ENCODE data around the gene GALM.
"Not testable (repeated sequence)": the region's sequence is repeated elsewhere in the genome, so short reads cannot be mapped to it uniquely, and the experiment has no call there.

Gene GALM

DNA sequence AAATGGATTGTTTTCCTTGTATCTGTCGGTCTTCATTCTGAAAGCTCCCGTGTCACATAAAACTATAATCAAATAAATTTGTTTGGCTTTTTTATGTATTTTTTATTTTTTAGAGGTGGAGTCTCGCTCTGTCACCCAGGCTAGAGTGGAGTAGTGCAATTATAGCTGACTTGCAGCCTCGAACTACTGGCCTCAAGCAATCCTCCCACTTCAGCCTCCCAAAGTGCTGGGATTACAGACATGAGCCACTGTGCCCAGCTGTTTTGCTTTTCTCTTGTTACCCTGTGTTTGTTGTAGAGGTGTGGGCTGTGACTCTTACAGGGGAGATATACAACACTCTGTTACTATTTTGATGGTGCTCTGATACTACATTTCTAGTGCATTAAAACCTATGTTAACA, 2.2 kb downstream of the GALM start:
- no peak for TF ChIP-seq CTCF (IDR thresholded peaks at IDR 0.05; ENCODE audit: borderline replicate concordance, insufficient read depth, low read depth, low read length)

GRCh38 chr2:38668779-38669479, 3.0 kb downstream of the GALM start:
- no peak for TF ChIP-seq CTCF (IDR thresholded peaks at IDR 0.05; ENCODE audit: borderline replicate concordance, insufficient read depth, low read depth, low read length)
- no peak overlapping the region for H3K4me3 ChIP-seq (ENCODE audit: low read depth, low read length)

More for the DNA sequence above, 2.2 kb downstream of the GALM start:
- no peak overlapping the region for H3K4me3 ChIP-seq (ENCODE audit: low read depth, low read length)

DNA sequence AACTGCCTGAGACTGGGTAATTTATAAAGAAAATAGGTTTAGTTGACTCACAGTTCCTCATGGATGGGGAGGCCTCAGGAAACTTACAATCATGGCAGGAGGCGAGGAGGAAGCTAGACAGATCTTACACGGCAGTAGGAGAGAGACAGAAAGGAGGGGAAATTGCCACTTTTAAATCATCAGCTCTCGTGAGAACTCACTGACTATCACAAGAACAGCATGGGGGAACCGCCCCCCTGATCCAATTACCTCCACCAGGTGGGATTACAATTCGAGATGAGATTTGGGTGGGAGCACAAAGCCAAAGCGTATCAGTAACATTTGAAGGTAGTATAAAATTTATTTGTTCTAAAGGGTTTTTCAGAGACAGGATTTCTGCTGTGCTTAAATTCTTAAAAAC, 5.4 kb downstream of the GALM start:
- no peak overlapping the region for H3K4me3 ChIP-seq (ENCODE audit: low read depth, low read length)
- no peak for TF ChIP-seq CTCF (IDR thresholded peaks at IDR 0.05; ENCODE audit: borderline replicate concordance, insufficient read depth, low read depth, low read length)

GRCh38 chr2:38671946-38672345, 6.0 kb downstream of the GALM start:
- no peak overlapping the region for H3K4me3 ChIP-seq (ENCODE audit: low read depth, low read length)
- TF ChIP-seq CTCF (IDR thresholded peaks at IDR 0.05; ENCODE audit: borderline replicate concordance, insufficient read depth, low read depth, low read length), result no peak

- no peak for TF ChIP-seq CTCF (IDR thresholded peaks at IDR 0.05; ENCODE audit: borderline replicate concordance, insufficient read depth, low read depth, low read length)
- no peak overlapping the region for H3K4me3 ChIP-seq (ENCODE audit: low read depth, low read length)
Measured at GRCh38 chr2:38672445-38673391, 6.8 kb downstream of the GALM start.

- no peak for TF ChIP-seq CTCF (IDR thresholded peaks at IDR 0.05; ENCODE audit: borderline replicate concordance, insufficient read depth, low read depth, low read length)
- H3K4me3 ChIP-seq (ENCODE audit: low read depth, low read length), result no peak overlapping the region
Measured at GRCh38 chr2:38676681-38677080, 10.8 kb downstream of the GALM start.

DNA sequence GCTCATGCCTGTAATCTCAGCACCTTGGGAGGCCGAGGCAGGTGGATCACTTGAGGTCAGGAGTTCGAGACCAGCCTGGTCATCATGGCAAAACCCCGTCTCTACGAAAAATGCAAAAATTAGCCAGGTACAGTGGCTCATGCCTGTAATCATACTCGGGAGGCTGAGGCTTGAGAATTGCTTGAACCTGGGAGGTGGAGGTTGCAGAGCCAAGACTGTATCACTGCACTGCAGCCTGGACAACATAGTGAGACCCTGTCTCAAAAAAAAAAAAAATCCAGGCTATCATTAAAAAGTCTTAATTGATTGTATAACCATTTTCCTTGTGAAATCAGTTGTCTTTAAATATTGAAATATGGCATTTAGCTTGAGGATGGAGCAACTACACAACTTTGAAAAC, 15.0 kb downstream of the GALM start:
- not testable (repeated sequence) for H3K4me3 ChIP-seq (ENCODE audit: low read depth, low read length)

All from GM12875 (cell line).